ENCODE results near the gene GFRA1.
"Not testable (repeated sequence)": the region's sequence is repeated elsewhere in the genome, so short reads cannot be mapped to it uniquely, and the experiment has no call there.

Gene GFRA1

DNA sequence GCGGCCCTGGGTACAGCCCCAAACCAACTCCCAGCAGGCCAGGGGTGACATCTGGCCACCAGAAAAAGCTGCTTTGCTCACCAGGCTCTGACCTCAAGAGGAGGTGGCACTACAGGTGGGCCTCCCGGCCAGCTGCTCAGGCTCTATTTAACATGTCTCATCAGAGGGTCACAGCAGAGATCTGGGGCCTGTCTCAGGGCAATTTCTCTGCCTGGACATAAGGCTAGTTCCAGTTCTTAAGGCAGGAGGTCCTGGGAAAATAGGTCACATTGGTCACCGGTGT, 88.6 kb downstream of the GFRA1 start:
- FAIRE-seq: no peak
- DNase-seq (ENCODE audit: insufficient read length, low spot score): no peak
- TF ChIP-seq POLR2A (IDR thresholded peaks at IDR 0.05; ENCODE audit: low read depth, low read length): no peak

DNA sequence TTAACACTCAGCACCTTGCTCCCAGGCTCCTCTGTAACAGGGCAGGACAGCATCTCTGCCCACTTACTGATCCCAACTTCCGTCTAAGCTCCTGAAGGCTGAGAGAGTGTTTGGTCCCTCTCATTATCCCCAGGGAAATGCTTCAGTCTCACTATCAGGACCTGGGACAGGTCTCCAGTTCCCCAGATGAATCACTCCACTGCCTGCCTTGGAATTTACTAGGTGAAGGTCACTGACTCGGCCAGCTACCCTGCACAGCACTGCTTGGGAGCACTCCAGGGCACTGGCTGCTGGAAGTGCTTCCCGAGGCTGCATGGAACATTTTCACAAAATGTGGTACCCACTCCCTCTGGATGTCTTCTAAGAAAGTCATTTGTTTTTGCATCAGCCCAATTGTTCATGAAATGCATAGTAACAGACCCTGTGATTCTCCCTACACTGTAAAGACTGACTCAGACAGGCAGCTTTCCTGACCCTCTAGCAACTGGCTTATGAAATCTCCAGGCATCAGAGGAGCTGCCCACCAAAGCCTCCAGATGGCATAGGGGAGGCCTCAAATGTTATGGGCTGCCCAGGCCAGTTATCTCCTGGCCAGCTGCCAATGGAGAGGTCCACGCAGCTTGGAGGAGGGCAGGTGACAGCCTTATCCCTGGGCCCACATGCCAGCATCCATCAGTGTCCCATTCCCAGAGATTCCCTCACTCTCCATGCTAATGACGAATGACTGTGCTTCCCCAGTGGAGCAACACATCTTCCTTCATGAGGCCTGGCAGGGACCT, 89.1 kb downstream of the GFRA1 start:
- no peak for FAIRE-seq
- DNase-seq (ENCODE audit: insufficient read length, low spot score): peak; percentile 27
- TF ChIP-seq POLR2A (IDR thresholded peaks at IDR 0.05; ENCODE audit: low read depth, low read length): no peak

DNA sequence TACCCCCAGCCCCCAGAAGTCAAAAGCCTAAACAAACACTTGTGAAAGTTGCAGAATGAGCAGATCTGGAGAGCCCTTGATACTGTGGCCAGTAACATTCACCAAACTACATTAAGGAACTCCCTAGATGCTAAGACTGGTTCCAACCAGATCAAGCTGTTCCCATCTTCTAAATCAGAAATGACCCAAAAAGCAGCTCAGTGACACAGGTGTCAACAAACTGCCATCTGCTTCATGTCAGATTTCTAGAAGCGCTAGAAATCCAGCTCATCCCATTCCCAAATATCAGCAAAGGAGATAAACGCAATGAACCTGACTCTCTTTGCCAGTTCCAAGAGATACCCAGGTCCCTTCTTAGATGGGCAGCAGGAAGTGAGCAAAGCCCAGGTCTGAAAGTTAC, 90.6 kb downstream of the GFRA1 start:
- no peak for TF ChIP-seq POLR2A (IDR thresholded peaks at IDR 0.05; ENCODE audit: low read depth, low read length)
- DNase-seq (ENCODE audit: insufficient read length, low spot score): no peak
- FAIRE-seq: no peak

DNA sequence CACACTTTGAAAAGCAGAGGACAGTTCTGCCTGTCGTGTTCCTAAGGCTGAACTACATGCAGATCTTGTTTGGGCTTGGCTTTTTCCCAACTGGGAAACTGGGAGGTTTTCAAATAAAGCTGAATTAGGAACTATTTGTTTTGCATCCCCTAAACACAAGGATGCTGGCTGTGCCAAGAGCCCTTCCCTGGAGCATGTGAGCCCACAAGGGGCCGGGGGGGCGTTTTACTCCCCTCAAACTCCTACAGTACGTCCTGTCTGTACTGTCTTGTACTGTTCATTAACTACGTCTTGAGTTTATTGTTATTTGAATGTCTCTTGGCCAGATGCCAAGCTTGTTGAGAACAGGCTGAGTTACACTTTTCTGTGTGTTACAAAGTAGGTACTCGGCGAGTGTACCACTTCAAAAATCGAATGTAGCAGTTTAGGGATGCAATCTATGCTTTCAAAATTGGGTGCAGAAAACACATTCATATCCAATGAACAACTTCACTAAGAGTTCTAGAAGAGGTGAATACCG, 94.9 kb downstream of the GFRA1 start:
- no peak for DNase-seq (ENCODE audit: insufficient read length, low spot score)
- TF ChIP-seq POLR2A (IDR thresholded peaks at IDR 0.05; ENCODE audit: low read depth, low read length): no peak
- FAIRE-seq: no peak

DNA sequence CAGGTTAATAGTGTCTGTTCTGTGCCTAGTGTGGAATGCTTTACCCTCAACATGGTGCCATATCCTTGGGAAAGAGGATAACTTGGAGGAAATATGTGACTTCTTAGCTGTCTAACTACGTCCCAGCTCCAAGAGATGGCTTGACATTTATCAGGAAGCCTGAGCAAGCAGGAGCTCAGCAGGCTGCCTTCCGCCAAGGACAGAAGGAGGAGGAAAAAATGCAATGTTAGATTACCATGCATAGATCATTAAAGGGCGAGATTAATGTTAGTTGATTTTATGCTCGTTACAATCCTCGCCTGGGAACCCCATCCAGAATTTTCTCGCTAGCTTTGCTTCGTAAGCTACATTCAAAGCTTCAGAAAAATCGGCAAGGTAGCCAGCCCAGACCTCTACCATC, 97.8 kb downstream of the GFRA1 start:
- DNase-seq (ENCODE audit: insufficient read length, low spot score) (no peak), FAIRE-seq (no peak)
- no peak for TF ChIP-seq POLR2A (IDR thresholded peaks at IDR 0.05; ENCODE audit: low read depth, low read length)

DNA sequence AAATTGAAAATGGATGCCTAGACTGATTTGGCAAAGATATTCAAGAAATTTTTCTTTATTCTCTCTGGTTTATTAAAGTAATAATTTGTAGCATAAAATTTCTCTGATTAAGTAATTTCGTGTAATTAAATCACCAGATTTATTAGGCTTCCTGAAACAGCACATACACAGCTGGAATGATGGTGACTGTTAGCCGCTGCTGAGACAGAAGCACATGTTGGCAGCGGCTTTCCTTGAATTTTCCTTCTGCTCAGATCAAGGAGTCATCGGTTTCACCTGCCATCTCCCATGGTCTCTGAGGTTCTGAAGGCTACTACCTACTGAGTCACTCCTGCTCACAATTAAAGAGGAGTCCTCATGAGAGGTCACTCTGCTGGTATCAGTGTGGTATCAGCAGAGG, 101.5 kb downstream of the GFRA1 start:
- TF ChIP-seq POLR2A (IDR thresholded peaks at IDR 0.05; ENCODE audit: low read depth, low read length): no peak
- DNase-seq (ENCODE audit: insufficient read length, low spot score): no peak
- FAIRE-seq: no peak

DNA sequence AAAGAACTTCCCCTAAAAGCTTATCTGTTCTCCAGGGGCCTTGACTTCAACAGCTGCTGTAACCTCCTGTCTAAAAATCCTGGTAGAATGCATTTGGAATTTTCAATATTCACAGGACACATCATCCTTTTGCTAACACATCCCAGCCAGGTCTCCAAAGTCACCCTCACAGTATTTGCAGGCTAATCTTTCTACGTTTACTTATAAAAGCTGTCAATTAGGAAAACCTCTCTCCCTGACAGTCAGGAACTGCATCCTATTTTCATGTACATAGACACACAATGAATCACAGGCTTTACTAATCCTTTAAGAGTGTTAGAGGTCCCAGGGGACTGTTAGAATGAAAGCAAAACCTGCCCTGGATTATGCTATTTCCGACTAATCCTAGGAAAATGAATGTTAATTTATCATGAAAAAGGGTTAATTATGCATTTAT, 102.2 kb downstream of the GFRA1 start:
- no peak for DNase-seq (ENCODE audit: insufficient read length, low spot score)
- FAIRE-seq: no peak
- TF ChIP-seq POLR2A (IDR thresholded peaks at IDR 0.05; ENCODE audit: low read depth, low read length): no peak

DNA sequence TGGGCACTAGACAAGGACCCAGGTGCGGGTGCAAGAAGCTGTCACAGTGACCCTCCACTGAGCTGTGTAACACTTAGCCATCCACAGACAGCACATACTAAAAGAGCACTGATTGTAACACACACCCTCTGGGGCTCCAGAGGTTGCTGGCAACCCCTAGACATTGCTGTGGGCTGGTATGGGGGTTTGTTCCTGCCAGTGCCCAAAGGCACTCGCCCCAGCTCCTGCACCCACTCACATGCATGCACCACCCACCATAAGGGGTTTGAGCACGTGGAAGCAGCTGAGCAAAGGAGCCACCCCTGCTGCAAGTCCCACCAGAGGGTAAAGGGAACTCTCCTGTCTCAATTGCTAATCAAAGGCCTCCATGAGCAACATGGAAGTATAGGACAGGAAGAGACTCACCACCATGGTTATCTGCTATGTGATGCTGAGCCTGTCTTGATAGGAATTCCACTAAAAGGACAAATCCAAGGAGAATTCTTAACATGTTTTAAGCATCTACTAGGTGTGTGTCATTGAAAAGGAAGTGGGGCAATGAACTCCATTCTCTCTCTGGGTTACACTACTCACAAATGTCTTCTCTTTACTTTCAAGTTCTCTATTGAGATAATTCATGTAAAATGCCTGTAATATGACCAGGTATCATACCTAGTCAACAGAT, 103.1 kb downstream of the GFRA1 start:
- no peak for TF ChIP-seq POLR2A (IDR thresholded peaks at IDR 0.05; ENCODE audit: low read depth, low read length)
- DNase-seq (ENCODE audit: insufficient read length, low spot score) (no peak), FAIRE-seq (no peak)

DNA sequence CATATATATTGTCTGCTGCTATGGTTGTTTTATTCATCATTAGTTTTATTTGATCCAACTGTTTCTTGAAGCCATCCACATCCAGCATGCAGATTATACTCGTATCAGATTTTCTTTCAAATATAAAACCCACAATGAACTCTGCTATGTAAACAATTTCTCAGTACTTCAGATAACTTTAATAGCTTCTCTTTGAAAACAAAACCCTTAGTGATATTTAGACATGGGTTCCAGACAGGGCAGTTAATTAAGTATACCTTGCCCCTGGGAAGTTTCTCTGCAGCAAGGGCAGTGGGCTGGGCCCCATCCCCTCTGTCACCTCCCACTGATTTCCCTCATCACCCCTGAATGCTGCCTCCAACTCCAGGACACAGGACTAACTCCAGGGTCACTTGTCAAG, 104.3 kb downstream of the GFRA1 start:
- DNase-seq (ENCODE audit: insufficient read length, low spot score): no peak
- FAIRE-seq: no peak
- TF ChIP-seq POLR2A (IDR thresholded peaks at IDR 0.05; ENCODE audit: low read depth, low read length): no peak

DNA sequence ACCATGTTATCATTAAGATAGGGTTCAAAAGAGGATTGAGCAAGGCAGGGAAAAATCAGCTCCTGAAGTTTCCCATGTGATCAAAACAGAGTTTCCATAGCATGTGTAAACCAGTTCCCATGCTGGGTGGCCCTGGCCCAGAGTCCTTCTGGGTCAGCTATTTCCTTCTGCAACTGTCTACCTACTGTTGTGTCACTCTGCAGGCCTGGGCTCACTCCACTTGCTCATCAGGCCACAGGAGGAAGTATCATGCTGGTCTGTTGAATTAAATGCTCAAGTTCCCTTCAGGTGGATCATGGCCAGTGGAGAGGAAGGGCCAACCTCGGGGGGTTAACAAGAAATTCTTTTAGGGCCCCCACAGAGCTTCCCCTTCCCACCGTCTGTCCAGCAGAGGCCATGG, 104.7 kb downstream of the GFRA1 start:
- DNase-seq (ENCODE audit: insufficient read length, low spot score) (no peak), FAIRE-seq (no peak)
- TF ChIP-seq POLR2A (IDR thresholded peaks at IDR 0.05; ENCODE audit: low read depth, low read length): no peak

DNA sequence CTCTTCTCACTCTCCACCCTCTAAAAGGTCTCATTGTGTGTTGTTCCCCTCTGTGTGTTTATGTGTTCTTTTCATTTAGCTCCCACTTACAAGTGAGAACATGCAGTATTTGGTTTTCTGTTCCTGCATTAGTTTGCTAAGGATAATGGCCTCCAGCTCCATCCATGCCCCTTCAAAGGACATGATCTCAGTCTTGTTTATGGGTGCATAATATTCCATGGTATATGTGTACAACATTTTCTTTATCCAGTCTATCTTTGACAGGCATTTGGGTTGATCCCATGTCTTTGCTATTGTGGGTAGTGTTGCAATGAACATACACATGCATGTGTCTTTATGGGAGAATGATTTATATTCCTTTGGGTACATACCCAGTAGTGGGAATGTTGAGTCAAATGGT, 107.1 kb downstream of the GFRA1 start:
- not testable (repeated sequence) for DNase-seq (ENCODE audit: insufficient read length, low spot score); FAIRE-seq

DNA sequence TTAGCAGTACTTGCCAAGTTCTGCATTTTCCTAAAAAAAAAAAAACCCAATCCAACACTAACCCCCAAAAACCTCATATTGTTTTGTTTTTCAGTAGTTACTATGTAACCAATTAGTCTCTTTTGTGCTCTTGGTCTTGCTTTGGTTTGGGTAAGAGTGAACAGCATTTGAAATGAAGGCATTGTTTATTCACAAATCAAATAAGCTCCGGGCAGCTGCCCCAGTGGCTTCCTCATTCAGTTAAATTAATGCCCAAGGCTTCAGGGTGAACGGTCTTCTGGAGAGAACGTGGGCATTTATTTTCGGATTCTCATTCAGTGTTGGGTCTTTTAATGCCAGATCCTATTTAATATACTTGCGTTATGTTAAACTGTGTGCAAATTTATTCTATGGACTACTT, 108.7 kb downstream of the GFRA1 start:
- FAIRE-seq (no peak), DNase-seq (ENCODE audit: insufficient read length, low spot score) (no peak)
- TF ChIP-seq POLR2A (IDR thresholded peaks at IDR 0.05; ENCODE audit: low read depth, low read length): no peak

DNA sequence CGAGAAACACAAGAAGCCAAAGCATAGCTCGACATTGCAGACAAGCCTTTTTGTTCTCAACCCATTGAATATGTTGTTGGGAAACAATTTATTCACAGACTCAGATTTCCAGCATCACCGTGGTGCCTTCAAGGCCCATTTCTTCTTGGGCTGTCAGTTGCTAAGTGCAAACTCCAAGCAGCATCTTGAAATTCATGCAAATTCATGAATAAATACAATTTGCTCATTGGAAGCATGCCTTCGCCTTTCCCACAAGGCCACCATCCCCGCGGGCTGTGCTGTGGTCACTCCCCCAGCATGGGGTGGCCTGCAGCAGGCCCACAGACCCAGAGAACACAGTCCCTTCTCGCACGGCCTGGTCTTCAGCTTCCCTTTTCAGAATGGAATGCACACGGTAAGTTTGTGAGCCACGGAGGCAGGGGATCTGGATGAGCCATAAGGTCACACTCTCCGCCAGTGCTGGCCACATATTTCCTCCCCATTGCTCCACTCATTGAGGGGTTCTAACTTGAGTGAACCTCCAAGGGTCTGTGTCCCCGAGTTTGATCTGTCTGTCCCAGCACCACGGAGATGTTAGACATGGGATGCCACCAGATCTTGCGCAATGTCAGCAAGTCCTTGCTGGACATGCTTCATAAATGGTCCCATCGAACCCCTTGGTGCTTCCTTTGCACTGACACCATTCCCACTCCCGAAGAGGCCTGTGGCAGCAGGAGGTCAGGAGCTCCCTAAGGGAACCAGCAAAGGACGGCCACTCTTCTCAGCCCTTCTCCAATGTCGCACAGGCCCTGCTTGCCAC, 109.5 kb downstream of the GFRA1 start:
- TF ChIP-seq POLR2A (IDR thresholded peaks at IDR 0.05; ENCODE audit: low read depth, low read length): no peak
- FAIRE-seq (no peak), DNase-seq (ENCODE audit: insufficient read length, low spot score) (no peak)

DNA sequence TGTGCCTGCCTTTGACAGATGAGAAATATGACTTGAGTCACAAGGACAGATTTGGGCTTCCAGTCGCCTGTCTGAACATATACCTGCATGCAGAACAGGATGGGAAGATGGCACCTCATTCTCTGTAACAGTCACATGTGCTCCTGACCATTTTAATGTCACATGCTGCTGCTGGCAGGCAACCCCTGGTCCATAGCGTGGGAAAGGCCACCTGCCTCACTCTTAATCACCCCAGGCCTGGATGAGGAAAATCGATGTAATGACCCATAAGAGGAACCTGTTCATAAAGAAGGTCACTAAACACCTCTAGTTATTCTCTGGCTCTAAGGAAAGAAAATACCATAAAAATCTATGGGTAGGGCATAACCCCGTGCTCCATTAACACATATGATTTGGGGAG, 110.2 kb downstream of the GFRA1 start:
- DNase-seq (ENCODE audit: insufficient read length, low spot score): no peak
- TF ChIP-seq POLR2A (IDR thresholded peaks at IDR 0.05; ENCODE audit: low read depth, low read length): no peak
- no peak for FAIRE-seq
